ENCODE results near the gene NAA25. TPM values are rescaled to one million over a fixed set of nuclear protein-coding genes. Genes with fewer than 3 reads are reported as not detected.

NAA25 gene
- total and polyA plus RNA-seq, 9 of the 15 experiments (the other 6 are each of a cell fraction or from before 2014, with no cell fraction given) = 26.6 to 59.6 (median 48.9) TPM

DNA sequence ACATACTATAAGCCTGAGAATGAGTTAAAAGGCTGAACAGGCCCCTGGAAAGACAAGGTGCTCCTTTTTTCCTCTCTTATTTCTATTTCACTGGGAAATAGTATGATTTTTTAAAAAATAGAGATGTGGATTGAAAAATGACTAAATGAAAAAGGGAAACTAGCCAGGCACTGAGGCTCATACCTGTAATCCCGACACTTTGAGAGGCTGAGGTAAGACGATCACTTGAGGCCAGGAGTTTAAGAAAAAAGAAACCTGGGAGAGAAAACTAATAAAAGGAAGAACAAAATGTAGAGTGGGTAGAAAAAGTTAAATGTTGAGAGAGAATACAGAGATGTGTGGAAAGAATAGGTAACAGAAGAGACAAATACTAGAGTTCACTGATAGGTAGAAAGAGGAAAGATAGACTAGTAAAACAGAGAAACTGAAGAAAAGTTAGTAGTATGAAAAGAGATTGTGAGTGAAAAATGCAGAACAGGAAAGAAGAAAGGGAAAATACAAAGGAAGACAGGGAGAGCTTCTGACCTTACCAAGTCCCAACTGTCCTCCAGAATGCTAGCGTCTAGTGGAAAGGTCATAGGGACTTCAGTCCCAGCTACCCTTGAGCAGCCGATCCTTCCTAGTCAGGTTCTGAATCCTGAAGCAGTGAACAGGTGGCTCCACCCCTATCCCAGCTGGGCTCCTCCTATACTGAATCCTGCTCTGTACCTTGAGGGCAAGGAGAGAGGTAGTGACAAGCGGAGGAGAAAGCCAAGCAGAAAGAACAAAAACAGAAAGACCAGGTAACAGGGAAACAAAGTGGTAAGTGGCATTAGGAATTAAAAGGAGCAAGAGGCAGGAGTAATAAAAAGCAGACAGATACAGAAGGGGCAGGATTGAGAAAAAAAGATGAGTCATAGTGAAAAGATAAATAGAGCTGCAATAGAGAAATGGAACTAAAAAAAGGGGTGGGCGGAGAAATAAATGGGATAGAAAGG lies 102.9 kb downstream of the NAA25 start (continued):
- TF ChIP-seq ZBTB49 (CRISPR knock-in tag; IDR thresholded peaks at IDR 0.05; ENCODE audit: borderline replicate concordance) = no peak
- no peak for TF ChIP-seq MAX (CRISPR knock-in tag; IDR thresholded peaks at IDR 0.05)
- no peak for TF ChIP-seq SAFB2 (IDR thresholded peaks at IDR 0.05; ENCODE audit: borderline replicate concordance, low read depth, low read length, severe bottlenecking)
- no peak for TF ChIP-seq BRF1 (IDR thresholded peaks at IDR 0.05; ENCODE audit: borderline replicate concordance, extremely low read depth, insufficient read length)
- TF ChIP-seq ZNF551 (CRISPR knock-in tag; IDR thresholded peaks at IDR 0.05) = no peak
- TF ChIP-seq SMAD3 (CRISPR knock-in tag; conservative IDR thresholded peaks at IDR 0.05) = no peak
- TF ChIP-seq FOXA1 (IDR thresholded peaks at IDR 0.05; ENCODE audit: borderline replicate concordance) = no peak
- TF ChIP-seq SMC3 (conservative IDR thresholded peaks at IDR 0.05; ENCODE audit: insufficient read depth, low read depth, low read length) = no peak
- TF ChIP-seq ZNF444 (CRISPR knock-in tag; IDR thresholded peaks at IDR 0.05) = no peak
- TF ChIP-seq KAT7 (CRISPR knock-in tag; IDR thresholded peaks at IDR 0.05; ENCODE audit: borderline replicate concordance) = no peak
- no peak for TF ChIP-seq SLC30A9 (CRISPR knock-in tag; IDR thresholded peaks at IDR 0.05)
- 0 out of 2 replicates have a peak, but pooled peaks have one; percentile 57 for TF ChIP-seq THRB (CRISPR knock-in tag; conservative IDR thresholded peaks at IDR 0.05)
- TF ChIP-seq, protein P1, sequence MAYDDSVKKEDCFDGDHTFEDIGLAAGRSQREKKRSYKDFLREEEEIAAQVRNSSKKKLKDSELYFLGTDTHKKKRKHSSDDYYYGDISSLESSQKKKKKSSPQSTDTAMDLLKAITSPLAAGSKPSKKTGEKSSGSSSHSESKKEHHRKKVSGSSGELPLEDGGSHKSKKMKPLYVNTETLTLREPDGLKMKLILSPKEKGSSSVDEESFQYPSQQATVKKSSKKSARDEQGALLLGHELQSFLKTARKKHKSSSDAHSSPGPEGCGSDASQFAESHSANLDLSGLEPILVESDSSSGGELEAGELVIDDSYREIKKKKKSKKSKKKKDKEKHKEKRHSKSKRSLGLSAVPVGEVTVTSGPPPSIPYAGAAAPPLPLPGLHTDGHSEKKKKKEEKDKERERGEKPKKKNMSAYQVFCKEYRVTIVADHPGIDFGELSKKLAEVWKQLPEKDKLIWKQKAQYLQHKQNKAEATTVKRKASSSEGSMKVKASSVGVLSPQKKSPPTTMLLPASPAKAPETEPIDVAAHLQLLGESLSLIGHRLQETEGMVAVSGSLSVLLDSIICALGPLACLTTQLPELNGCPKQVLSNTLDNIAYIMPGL (CRISPR knock-in tag; IDR thresholded peaks at IDR 0.05) = no peak
- TF ChIP-seq KLF10 (CRISPR knock-in tag; IDR thresholded peaks at IDR 0.05) = no peak
- TF ChIP-seq, protein P2, sequence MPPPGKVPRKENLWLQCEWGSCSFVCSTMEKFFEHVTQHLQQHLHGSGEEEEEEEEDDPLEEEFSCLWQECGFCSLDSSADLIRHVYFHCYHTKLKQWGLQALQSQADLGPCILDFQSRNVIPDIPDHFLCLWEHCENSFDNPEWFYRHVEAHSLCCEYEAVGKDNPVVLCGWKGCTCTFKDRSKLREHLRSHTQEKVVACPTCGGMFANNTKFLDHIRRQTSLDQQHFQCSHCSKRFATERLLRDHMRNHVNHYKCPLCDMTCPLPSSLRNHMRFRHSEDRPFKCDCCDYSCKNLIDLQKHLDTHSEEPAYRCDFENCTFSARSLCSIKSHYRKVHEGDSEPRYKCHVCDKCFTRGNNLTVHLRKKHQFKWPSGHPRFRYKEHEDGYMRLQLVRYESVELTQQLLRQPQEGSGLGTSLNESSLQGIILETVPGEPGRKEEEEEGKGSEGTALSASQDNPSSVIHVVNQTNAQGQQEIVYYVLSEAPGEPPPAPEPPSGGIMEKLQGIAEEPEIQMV (tag; conservative IDR thresholded peaks at IDR 0.05; ENCODE audit: low read depth) = no peak
- TF ChIP-seq DPF2 (IDR thresholded peaks at IDR 0.05) = peak; percentile 94
- TF ChIP-seq PHTF2 (CRISPR knock-in tag; IDR thresholded peaks at IDR 0.05) = no peak
- TF ChIP-seq CBX1 (IDR thresholded peaks at IDR 0.05; ENCODE audit: low read depth) = no peak
- no peak for TF ChIP-seq ETV6 (IDR thresholded peaks at IDR 0.05; ENCODE audit: borderline replicate concordance in 1 of 2, low read depth in 2 of 2, low read length in 1 of 2)
- TF ChIP-seq ETV6 (CRISPR knock-in tag; IDR thresholded peaks at IDR 0.05; ENCODE audit: borderline replicate concordance) = no peak
